22Rv1 (cell line): Measurements from ENCODE around the gene ACKR3.

Source experiments
- ZFX ChIP-seq: fragments of 450-650 bp; IDR thresholded peaks from 2 replicates; pipeline ENCODE4 v1.6.1; 2017; ENCODE audit warnings: antibody characterized with exemption, borderline replicate concordance
- TF ChIP-seq, protein P1 (sequence below): fragments of 450-650 bp; IDR thresholded peaks from 2 replicates; pipeline ENCODE4 v1.5.1; 2017; ENCODE audit warnings: mild to moderate bottlenecking

DNA sequence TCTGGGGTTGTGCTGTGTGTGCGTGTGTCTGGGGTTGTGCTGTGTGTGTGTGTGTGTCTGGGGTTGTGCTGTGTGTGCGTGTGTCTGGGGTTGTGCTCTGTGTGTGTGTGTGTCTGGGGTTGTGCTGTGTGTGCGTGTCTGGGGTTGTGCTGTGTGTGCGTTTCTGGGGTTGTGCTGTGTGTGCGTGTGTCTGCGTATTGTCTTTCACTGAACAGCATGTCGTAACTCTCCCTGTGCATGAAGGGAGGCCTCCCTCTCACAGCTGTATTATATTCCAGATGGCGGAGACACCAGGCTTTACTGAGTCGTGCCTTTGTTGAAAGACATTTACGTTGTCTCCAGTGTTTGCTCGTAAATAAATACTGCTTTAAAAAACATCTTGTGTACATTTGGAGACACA, 5.9 kb downstream of the ACKR3 start:
- TF ChIP-seq, protein P1, sequence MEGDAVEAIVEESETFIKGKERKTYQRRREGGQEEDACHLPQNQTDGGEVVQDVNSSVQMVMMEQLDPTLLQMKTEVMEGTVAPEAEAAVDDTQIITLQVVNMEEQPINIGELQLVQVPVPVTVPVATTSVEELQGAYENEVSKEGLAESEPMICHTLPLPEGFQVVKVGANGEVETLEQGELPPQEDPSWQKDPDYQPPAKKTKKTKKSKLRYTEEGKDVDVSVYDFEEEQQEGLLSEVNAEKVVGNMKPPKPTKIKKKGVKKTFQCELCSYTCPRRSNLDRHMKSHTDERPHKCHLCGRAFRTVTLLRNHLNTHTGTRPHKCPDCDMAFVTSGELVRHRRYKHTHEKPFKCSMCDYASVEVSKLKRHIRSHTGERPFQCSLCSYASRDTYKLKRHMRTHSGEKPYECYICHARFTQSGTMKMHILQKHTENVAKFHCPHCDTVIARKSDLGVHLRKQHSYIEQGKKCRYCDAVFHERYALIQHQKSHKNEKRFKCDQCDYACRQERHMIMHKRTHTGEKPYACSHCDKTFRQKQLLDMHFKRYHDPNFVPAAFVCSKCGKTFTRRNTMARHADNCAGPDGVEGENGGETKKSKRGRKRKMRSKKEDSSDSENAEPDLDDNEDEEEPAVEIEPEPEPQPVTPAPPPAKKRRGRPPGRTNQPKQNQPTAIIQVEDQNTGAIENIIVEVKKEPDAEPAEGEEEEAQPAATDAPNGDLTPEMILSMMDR = no peak
- no peak for TF ChIP-seq ZFX
